DOHH2 (cell line): ENCODE results near the gene CD58.

ENCODE experiments used
- EZH2phosphoT487 ChIP-seq: fragments of 200-600 bp; sonication (generic); IDR thresholded peaks from 2 replicates; pipeline ENCODE4 v1.6.1; 2017; ENCODE audit warnings: borderline replicate concordance, mild to moderate bottlenecking, antibody characterized with exemption, low read length, moderate library complexity, mixed read lengths
- TF ChIP-seq, protein P1 (sequence below): fragments of 200-600 bp; sonication (generic); IDR thresholded peaks from one replicate; pipeline ENCODE4 v1.5.1; 2014; ENCODE audit warnings: antibody characterized with exemption, mild to moderate bottlenecking, low read depth, low read length; ENCODE audit not compliant: poor library complexity, severe bottlenecking

DNA sequence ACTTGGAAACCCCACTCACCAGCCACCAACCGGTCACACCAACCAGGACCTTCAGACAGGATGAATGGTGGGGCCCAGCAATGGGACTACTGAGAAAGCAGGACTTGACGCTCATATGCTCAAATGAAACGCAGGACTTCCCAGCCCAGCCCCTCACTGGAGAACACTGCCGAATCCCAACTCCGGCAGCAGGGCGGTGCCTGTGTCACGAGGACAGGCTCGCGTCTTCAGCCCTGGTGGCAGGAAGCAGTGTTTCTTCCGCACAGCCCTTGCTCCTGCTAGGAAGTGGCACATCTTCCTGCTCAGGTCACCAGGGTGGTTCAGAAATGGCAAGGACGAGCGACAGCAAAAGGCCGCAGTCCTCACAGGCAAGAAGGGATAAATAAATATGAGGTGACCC lies 38.9 kb downstream of the CD58 start:
- TF ChIP-seq, protein P1, sequence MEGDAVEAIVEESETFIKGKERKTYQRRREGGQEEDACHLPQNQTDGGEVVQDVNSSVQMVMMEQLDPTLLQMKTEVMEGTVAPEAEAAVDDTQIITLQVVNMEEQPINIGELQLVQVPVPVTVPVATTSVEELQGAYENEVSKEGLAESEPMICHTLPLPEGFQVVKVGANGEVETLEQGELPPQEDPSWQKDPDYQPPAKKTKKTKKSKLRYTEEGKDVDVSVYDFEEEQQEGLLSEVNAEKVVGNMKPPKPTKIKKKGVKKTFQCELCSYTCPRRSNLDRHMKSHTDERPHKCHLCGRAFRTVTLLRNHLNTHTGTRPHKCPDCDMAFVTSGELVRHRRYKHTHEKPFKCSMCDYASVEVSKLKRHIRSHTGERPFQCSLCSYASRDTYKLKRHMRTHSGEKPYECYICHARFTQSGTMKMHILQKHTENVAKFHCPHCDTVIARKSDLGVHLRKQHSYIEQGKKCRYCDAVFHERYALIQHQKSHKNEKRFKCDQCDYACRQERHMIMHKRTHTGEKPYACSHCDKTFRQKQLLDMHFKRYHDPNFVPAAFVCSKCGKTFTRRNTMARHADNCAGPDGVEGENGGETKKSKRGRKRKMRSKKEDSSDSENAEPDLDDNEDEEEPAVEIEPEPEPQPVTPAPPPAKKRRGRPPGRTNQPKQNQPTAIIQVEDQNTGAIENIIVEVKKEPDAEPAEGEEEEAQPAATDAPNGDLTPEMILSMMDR = no peak
- TF ChIP-seq EZH2phosphoT487 = no peak
